Measurements from ENCODE around the gene OR7G1. TPM values are rescaled to one million over a fixed set of nuclear protein-coding genes. Genes with fewer than 3 reads are reported as not detected.

The OR7G1 gene
- total and polyA plus RNA-seq, 2 of the 8 experiments (the other 6 are each of a cell fraction or from before 2014, with no cell fraction given) = not detected

DNA sequence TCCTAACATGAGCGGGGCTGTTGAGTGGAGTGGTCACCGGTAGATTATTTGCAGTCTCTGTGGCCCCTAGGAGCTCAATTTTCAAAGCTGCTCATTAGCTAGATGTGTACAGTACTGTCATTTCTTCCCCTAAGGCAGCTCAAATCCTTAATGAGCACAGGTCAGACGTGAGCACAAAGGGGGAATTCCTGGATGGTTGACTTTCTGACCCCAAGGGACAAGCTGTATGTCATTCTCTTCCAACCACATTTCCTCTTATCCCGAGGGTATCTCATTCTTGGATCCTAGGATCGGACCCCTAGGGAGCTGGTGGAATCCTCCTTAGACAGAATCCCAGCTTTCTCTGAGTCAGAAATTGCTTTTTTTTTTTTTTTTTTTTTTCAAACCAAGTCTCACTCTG is 16.9 kb upstream of the OR7G1 start:
- Histone ChIP-seq H3K23me2 (ENCODE audit: low read depth, low read length) (no peaks in the 10 kb centered on the region), H3K14ac (ENCODE audit: insufficient read length) (no peak overlapping the region), H2BK15ac (ENCODE audit: low read length) (no peak overlapping the region), H3K4me1 (replicated peaks in 1 of 4; ENCODE audit: control insufficient read depth in 3 of 4, insufficient read depth in 4 of 4, low read length in 3 of 4) (no peaks in the 10 kb centered on the region), H4K5ac (ENCODE audit: insufficient read length, low read depth, low read length) (no peak overlapping the region), H3K23ac (ENCODE audit: insufficient read length) (no peak overlapping the region), H3K27ac (ENCODE audit: low read depth, low read length) (no peak overlapping the region), H3K56ac (replicated peaks; ENCODE audit: insufficient read length, low read depth, low read length) (no peak overlapping the region), H4K20me1 (replicated peaks in 1 of 2; ENCODE audit: control insufficient read depth in 1 of 2, insufficient read depth in 2 of 2, low read length in 2 of 2) (no peaks in the 10 kb centered on the region), H3K36me3 (ENCODE audit: control insufficient read depth in 2 of 4, insufficient read depth in 4 of 4, low read length in 3 of 4) (no peaks in the 10 kb centered on the region), H4K8ac (ENCODE audit: extremely low read depth, insufficient read depth, low read length) (no peak overlapping the region), H3K4me2 (ENCODE audit: insufficient read depth in 1 of 2, low read depth in 2 of 2, low read length in 2 of 2) (no peak overlapping the region), H2BK5ac (ENCODE audit: low read depth, low read length) (no peak overlapping the region), H3K27me3 (replicated peaks in 1 of 4; ENCODE audit: control insufficient read depth in 3 of 4, extremely low read depth in 1 of 4, insufficient read depth in 3 of 4, low read length in 3 of 4) (no peaks in the 10 kb centered on the region), H2AK5ac (ENCODE audit: low read depth, low read length) (no peak overlapping the region), H3K79me1 (ENCODE audit: low read depth, low read length) (no peaks in the 10 kb centered on the region), H3K18ac (ENCODE audit: extremely low read depth, low read length) (no peak overlapping the region), H2BK120ac (replicated peaks; ENCODE audit: low read depth, low read length) (no peak overlapping the region), H3K79me2 (ENCODE audit: control insufficient read depth in 1 of 2, insufficient read depth in 2 of 2, low read length in 2 of 2) (no peaks in the 10 kb centered on the region), H3K9ac (replicated peaks in 1 of 4; ENCODE audit: extremely low read depth in 1 of 4, low read depth in 3 of 4, low read length in 3 of 4) (no peak overlapping the region), H2AFZ (ENCODE audit: low read length) (no peak overlapping the region), H4K91ac (replicated peaks; ENCODE audit: insufficient read length, low read length) (no peak overlapping the region), H2BK20ac (ENCODE audit: low read length) (no peak overlapping the region), H3K9me3 (ENCODE audit: insufficient read depth in 2 of 2, low read depth in 1 of 2, low read length in 1 of 2) (peaks cover 13 to 26% of the 10 kb centered on the region in 2 experiments; a peak in 3 of 4 replicates), H2BK12ac (ENCODE audit: low read depth, low read length) (no peak overlapping the region), H3K4me3 (ENCODE audit: extremely low read depth in 1 of 4, insufficient read depth in 2 of 4, low read depth in 3 of 4, low read length in 4 of 4) (no peak overlapping the region), H3K4ac (replicated peaks; ENCODE audit: insufficient read length, low read depth, low read length) (no peak overlapping the region)
- POLR2A ChIA-PET (ENCODE audit: partially characterized antibody) = interaction anchor here (1.0 kb wide), 1 partner anchor 32 kb away, joined by 3 read pairs; no protein-coding TSS in a partner anchor
- FAIRE-seq (no peak), DNase-seq (ENCODE audit: low read depth in 1 of 2, low spot score in 2 of 2) (no peak)
- no peak for TF ChIP-seq RNF2 (IDR thresholded peaks at IDR 0.05; ENCODE audit: borderline replicate concordance, low read depth, low read length, missing control alignments, poor library complexity, severe bottlenecking)
- TF ChIP-seq YY1 (IDR thresholded peaks at IDR 0.05; ENCODE audit: low read depth, low read length) = no peak
- TF ChIP-seq ZNF274 (IDR thresholded peaks at IDR 0.05; ENCODE audit: borderline replicate concordance, extremely low read depth, low read length) = no peak
- TF ChIP-seq CEBPB (IDR thresholded peaks at IDR 0.05; ENCODE audit: low read depth, low read length) = no peak
- TF ChIP-seq RFX5 (IDR thresholded peaks at IDR 0.05; ENCODE audit: borderline replicate concordance, low read depth, low read length) = no peak
- WGBS, 2 experiments (ENCODE audit: extremely low coverage in 1 of 2, insufficient coverage in 1 of 2, insufficient read length in 1 of 2, insufficient replicate concordance in 2 of 2, low coverage in 1 of 2, low lambda C conversion rate in 2 of 2, missing lambda C conversion rate in 1 of 2) = 74% methylated on average over 5 of the region's 5 CpGs; no CpG with 5 or more reads in 1 of the 2 experiments
- CTCF ChIA-PET (ENCODE audit: partially characterized antibody) = no interaction called here

Data from H1 (cell line).